Measurements from ENCODE around the gene CCBE1. TPM values are rescaled to one million over a fixed set of nuclear protein-coding genes. Genes with fewer than 3 reads are reported as not detected.
"Not testable (repeated sequence)": the region's sequence is repeated elsewhere in the genome, so short reads cannot be mapped to it uniquely, and the experiment has no call there.

The CCBE1 gene
- total RNA-seq, 1 experiment from 2014 or later = 31.1 TPM

DNA sequence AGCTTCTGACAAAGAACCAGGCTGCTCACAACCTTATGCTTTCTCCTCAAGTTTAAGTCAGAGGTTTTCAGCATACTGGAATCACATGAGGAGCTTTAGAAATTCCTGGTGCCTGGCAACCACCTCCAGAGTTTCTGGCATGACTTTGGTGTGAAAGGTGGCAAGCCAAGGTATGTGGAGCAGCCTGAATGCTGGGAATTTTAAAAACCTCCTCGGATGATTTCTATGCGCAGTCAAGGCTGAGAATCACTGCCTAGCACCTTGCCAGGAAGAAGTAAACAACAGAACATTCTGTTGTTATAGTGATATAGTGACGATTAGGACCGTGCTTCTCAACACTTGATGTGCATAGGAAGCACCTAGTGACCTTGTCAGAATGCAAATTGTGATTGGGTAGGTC, 11.7 kb downstream of the CCBE1 start:
- DNase-seq (ENCODE audit: low read depth) = no peak

DNA sequence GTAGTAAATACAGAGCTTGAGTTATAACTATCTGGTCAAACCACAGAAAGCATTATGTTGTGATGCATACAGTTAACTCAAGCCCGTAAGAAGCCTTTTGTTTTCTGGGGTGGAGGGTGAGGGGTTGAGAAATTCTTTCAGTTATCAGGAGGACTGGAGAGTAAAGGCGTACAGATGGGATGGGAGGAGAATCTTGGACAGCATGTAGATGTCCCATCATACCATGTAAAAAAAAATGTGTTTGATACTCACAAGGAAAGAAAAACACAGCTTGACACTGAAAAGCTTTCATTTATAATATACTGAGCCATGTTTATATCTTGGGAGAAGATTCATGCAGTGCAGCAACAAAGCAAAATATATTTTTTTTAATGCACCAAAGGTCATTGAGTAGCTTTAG, 12.4 kb downstream of the CCBE1 start:
- no peak for DNase-seq (ENCODE audit: low read depth)

DNA sequence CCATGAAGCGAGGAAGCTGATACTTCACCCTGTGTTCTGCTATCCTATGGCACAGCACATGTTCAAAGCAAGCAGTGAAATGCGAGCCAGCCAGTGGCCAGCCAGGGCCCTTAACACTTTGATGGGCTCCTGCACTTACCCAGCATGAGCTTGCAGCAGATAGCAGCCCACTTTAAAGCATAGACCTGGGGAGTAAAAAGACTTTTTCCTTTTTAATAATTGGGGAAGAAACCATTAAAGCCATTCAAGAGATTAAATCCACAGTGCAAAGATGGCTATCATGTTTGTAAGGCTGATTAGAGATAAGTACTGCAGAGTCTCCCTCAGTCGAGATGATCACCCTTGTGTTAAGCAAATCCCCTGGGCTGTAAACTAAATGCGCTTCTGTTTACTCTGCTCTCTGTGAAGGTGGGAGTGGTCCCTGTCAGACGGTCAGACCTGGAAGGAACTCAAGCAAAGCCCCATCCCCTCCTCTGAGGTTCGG, 15.7 kb downstream of the CCBE1 start:
- DNase-seq (ENCODE audit: low read depth) = no peak

DNA sequence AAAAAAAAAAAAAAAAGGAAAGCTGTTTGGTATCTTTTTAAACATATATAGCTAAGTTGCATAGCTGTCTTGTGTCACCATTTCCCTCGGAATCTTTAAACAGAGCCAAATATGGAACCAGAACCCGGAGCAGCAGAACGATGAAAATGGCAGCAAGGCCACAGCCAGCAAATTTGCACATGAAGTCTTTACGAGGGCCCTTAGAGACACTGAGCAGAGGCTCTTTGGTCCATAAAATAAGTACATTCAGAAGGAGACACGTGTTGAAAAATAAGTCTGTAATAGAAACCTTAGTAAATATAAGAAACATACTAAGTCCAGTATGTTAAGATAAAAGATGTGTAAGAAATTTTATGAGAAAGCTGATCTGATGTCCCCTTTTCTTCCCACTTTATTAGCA, 16.2 kb downstream of the CCBE1 start:
- no peak for DNase-seq (ENCODE audit: low read depth)

DNA sequence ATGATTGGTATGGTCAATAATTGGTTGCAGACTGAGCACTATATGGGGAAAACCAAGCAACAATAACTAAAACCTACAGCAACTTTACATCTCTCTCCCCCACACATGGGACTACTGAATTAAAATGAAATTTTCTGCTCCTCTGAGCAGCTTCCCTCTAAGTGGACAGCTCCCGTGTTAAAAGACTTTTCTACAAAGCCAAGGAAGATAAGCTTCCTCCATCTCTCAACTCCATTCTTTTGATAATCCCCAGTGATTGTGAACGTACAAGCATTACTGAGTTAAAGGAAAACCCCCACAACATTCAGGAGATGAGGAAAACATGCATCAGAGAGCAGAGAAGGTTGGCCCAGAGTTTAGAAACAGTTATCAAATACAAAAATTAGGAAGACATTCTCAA, 21.9 kb downstream of the CCBE1 start:
- DNase-seq (ENCODE audit: low read depth) = no peak

DNA sequence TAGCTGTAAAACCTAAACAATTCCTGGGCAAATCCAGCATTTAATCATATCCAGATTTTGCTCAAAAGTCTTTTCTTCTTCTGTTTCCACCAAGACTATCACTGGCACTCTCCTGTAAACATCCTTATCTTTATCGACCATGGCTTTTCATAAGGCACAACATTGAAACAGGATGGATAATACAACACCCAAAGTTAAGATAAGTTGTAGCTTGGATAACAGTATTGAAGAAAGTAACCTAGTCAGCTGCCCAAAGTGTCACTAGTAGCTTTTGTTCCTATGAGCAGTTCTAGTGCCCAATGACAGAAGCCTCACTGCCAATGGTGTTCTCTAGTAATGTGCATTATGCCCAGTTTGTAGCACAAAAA, 22.3 kb downstream of the CCBE1 start:
- no peak for DNase-seq (ENCODE audit: low read depth)

DNA sequence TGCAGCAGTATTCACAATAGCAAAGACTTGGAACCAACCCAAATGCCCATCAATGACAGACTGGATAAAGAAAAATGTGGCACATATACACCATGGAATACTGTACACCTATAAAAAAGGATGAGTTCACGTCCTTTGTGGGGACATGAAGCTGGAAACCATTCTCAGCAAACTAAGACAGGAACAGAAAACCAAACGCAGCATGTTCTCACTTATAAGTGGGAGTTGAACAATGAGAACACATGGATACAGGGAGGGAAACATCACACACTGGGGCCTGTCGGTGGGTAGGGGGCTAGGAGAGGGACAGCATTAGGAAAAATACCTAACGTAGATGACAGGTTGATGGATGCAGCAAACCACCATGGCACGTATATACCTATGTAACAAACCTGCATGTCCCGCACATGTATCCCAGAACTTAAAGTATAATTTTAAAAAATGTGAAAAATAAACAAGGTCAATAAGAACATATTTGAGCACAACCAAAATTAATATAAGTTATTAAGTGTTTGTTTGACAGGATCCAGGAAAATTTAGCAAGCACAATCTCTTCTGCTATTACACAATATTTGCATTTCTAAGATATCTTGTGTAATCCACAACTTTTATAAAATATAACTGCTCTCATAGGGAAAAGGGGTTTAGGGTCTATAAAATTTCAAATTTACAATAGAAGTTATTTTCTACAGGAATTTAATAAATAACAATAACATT, 22.9 kb downstream of the CCBE1 start:
- no peak for DNase-seq (ENCODE audit: low read depth)

DNA sequence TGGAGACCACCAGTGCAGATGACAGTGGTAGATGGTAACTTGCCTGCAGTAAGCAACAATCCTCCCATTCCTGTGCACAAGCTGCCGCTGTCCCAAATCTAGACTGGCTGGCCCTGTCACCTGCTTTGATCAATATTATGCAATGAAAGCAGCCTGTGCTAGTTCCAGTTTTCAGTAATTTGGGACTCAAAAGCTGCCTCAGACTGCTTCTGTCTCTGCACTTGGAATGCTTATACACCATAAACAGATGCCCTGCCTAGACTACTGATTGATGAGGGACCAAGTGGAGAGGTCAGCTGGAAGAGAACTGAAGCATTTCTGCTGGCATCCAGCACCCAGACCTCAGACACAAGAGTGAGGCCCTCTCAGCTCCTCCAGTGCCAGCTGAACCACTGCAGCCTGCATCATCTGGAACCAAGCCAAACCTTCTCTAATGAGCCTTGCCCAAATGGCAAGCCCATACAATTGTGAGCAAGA, 24.9 kb downstream of the CCBE1 start:
- no peak for DNase-seq (ENCODE audit: low read depth)

DNA sequence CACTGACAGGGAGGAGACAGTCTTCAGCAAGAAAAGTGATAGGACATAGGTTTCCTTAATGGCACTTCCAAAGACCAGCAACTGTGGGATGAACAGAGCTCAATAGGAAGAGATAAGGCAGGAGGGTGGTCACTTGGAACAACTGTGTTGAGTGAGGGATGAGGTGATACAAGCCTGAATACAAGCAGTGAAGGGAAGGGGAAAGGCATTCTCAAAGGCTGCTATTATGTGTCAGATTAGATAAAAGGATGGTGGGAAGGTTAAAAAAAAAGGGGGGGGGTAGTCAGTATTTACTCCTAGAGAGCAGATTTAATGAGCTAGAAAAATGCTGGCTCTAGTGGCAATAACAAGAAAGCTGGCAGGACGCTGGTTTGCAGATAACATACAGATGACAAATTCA, 25.7 kb downstream of the CCBE1 start:
- DNase-seq (ENCODE audit: low read depth) = no peak

DNA sequence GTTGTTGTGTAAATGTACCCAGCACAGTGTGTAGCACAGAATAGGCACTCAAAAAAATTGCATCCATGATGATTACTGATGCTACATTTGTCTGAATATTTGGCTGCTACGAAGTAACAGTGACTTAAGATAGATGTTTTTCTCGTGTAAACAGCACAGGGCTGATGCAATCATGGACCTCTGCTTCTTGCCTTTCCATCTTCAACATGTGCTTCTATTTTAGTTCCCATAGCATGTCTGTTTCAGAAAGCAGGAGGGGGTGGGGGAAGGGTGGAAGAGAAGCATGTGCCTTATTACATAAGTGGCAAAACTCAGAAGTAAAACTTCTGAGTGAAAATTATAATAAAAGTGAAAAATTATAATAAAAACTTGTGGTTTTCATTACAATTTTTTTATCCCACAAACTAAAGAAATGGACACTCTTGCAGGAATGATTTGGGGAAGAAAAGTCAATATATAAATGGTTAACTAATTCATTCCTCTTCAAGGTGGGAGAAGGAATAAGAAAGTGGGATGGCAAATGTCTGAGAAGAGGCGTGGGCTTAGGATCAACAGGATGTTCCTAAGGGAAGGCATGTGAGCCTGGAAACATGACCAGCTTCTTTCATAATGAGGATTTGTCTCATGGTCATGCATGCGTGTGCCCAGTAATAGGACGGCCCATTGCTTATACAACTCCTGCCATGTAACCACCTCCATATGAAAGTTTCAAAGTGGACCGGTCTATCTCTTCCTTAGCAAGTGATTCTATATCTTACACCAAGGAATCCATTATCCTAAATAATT, 27.2 kb downstream of the CCBE1 start:
- DNase-seq (ENCODE audit: low read depth) = no peak

DNA sequence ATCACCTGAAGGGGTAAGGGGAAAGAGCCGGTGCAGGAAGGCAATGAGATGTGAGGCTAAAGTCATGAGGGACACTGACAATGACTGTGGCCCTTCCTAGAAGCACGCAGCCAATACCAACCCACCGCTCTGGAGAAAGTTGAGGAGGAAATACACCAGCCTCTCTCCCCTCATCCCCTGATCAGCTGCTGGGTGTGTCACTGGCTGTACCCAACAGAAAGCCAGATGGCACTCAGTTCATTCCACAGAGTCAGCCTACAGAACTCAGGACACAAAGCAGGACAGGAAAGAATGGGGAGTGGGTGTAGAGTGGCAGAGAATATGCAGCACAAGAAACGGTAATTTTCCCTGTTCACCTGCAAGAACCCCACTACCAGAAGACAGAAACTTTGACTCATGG, 29.7 kb downstream of the CCBE1 start:
- no peak for DNase-seq (ENCODE audit: low read depth)

DNA sequence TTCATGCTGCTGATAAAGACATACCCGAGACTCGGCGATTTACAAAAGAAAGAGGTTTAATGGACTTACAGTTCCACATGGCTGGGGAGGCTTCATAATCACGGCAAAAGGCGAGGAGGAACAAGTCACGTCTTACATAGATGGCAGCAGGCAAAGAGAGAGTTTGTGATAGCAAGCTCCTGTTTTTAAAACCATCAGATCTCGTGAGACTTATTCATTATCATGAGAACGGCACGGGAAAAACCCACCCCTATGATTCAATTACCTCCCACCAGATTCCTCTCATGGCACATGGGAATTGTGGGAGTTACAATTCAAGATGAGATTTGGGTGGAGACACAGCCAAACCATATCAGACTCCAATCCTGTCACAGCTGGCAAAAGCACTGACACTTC, 31.2 kb downstream of the CCBE1 start:
- DNase-seq (ENCODE audit: low read depth) = not testable (repeated sequence)

DNA sequence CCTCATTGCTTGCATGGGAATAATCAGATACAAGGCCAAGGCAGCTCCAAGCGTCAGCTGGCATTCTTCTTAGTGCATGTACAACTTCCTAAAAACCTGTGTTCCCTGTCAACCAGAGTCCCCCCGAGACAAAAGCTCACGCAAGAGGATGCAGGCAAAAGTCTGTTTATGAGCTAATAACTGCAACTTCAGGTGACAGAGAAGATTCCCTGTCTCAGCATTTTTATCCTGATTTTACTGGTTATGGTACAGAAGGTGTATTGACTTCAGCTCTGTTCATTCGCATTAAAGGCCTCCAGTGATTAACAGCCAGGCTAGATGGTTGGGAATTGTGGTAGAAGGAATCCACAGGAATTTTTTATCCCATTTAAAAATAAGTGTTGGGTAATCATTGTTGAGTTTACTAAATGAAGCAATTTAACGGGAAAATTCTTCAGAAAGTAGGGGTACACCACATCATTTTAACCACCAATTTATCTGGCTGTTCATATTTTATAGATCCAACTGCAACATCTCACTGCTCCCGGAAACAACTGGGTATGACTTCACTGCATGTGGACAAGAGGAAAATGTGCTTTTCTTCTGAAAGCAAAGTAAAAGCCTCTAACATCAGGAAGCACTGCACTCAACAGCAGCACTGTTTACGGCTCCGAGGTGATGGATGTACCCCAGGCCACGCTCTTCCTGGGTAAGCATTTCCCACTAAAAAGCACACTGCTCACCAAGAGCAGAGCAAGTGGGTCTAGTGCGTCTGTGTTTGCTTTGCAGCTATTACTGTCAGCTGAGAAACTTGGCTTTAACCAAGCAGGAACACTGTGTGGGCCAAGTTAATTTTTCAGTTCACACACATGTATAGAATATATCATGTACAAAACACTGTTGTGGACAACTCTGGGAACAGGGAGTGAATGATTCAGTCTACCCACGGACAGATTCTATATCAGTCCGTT, 31.9 kb downstream of the CCBE1 start:
- no peak for DNase-seq (ENCODE audit: low read depth)

DNA sequence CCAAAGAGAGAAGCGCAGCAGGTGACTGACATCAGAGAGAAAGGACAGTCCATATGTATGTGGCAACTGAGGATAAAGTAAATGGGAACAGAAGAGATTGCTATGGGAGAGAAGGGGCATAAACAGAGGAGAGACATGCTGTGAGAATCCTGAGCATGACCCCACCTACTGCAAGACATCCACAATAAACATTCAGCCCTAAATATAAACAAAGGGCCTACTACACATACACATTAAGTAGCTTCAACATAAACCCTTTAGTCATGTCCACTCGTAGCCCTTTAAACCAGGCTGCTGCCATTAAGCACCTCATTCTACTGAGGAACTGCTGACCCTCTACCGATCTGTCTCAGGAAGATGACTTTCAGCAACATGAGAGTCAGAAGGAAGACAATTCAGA, 32.9 kb downstream of the CCBE1 start:
- DNase-seq (ENCODE audit: low read depth) = no peak

DNA sequence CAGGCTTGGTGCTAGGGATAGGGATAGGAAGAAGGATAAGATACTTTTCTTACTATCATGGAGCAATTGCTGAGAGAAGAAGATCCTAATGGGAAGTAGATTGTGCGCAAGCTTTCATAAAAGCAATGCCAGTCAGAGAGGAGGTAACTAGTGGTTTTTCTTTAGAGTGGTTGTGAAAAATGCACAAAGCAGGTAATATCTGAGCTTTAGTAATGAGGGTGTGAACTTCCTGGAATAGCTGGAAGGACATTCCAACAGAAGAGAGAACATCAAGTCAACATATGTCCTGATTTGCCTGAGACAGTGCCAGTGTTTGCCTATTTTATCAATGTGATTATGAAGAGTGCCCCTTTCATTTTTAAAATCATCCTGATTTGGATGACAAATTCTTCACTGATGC, 34.1 kb downstream of the CCBE1 start:
- DNase-seq (ENCODE audit: low read depth) = no peak

DNA sequence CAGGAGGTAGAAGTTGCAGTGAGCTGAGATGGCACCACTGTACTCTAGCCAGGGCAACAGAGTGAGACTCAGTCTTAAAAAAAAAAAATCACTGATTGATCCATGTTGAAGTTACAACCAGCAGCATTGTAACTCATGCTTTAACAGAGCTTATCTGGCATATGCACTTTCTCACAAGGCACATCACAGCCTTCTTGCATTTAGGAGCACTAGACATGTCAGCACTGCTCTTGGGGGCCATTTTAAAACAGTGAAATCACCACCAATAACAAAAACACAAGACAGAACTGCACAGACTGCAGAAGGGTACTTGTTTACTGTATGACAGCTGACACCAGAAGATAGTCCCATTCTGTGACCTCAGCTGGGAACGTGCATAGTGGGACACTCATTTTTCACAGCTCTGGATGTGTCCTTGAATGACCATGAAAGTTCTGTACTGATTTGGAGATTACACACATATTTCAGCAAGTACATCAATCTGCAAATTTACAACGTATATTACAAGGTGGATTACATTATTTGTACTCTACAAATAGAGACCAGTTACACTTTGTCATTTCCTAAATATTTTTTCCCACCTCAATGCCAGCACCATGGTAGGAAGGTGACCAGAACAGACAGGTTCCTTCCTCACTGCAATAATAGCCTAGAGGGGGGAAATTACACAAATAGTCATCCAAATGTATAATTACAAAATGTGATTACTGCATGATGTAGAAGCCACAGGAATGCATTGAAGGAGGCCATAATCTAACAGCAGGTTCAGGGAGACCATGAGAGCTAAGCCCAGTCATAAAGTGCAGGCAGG, 35.1 kb downstream of the CCBE1 start:
- peak; percentile 27 for DNase-seq (ENCODE audit: low read depth)

DNA sequence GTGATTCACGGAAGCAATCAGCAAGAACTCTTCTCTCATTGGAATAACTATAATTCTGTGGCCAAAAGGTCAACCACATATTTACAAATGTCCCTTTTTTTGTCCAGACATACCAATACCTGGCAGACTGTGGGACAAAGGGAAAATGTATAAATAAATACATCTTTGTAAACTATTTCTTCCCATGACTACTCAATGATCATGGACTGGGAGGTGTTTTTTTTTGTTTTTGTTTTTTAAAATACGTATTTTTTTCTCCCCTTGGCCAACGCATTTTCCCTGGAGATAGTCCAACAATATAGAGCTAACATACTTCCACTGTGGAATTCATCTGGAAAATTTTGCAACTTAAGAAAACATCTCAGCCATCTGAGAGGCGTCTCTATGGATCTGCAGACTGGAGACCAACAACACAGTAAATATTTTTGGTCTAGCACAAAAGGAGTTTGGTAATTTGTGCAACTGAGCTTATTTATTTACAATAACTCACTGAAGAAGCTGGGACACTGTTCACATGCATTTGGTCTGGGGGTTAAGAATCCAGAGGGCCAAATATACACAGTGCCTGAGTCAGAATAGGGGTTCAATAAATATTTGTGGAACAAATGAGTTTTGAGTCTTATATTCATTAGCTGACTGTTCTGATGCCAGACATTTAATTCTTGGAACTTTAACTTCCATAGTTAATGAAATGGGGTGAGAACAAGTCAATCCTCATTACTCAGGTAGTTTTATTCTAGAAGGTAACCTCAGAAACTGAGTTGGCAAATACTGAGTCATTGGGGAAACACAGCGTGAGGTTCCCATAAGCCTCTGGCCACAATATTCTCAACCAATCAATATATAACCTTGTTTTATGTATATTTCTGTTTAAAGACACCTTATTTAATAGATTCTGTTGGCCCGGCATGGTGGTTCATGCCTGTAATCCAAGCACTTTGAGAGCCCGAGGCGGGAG, 36.2 kb downstream of the CCBE1 start:
- DNase-seq (ENCODE audit: low read depth) = no peak

DNA sequence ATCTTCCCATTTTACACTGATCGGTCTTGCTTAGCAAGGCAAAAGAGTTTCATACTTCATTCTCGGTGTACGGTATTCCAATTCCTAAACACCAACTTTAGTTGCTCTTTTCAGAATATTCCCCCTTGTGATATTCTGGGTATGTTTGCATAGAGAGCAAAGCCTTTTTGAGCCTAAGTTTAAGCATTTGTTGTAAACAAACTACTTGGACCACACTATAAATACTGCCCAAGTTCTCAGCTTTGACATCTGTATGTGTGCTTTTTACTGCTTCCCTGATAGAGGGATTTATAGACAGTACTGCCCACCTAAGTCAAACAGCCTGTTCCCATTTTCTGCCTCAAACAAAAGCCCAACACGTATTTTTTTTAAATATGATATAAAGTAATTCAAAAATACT, 36.9 kb downstream of the CCBE1 start:
- DNase-seq (ENCODE audit: low read depth) = no peak

DNA sequence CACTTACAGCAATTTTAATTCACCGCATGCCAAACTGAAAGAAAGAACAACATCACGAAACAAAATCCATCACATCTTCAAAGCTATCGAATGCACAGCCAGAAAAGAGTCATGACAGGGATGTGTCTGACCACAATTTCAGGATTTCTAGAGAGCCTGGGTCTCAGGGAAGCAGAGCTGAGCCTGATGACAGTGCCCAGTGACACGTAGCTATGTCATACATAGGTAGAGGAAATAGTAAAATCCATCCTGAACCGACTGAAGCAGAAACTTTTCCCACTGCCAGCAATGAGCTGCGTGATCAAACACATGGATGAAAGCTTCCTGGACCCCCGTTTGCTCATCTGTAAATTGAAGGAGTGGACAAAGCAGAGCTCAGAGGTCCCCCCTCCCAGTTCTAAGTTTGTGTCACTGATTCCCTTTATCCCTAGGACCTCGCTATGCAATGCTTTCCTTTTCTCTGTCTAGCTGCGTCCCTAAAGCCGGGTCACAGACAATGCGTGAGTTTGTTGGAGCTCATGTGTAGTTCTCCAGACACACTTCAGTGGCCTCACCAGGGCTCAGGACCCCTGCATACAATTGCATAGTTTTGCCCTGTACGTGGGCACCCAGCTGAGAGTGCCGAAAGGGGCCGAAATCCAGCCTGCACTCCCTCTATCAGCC, 37.6 kb downstream of the CCBE1 start:
- DNase-seq (ENCODE audit: low read depth) = peak; percentile 16
